ENCODE measurements around the gene FASTKD1.

FASTKD1 gene

DNA sequence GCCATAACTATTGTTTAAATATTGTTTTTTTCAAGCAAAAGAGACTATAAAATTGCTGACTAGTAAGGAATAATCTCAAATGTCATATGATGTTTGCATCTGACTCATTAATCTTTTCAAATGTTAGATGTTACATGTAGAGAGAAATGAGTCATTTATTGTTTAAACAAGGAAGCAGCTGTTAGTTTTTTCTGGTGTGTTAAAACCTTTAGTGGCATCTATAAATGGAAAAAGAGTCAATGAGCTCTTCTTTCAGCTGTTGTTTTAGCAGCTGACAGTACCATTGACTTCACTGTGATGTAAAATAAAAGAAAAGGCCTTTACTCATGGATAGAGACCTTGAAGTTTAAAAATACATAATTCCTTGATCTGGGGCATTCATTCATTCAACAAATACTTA is 66.0 kb downstream of the FASTKD1 start:
- TF ChIP-seq TOX (CRISPR knock-in tag; IDR thresholded peaks at IDR 0.05; ENCODE audit: borderline replicate concordance) (no peak), RARB (CRISPR knock-in tag; IDR thresholded peaks at IDR 0.05) (no peak), ZNF70 (CRISPR knock-in tag; IDR thresholded peaks at IDR 0.05) (no peak), TCF4 (CRISPR knock-in tag; IDR thresholded peaks at IDR 0.05; ENCODE audit: borderline replicate concordance) (no peak), SNAI2 (CRISPR knock-in tag; IDR thresholded peaks at IDR 0.05) (no peak)
- no peak for ATAC-seq

DNA sequence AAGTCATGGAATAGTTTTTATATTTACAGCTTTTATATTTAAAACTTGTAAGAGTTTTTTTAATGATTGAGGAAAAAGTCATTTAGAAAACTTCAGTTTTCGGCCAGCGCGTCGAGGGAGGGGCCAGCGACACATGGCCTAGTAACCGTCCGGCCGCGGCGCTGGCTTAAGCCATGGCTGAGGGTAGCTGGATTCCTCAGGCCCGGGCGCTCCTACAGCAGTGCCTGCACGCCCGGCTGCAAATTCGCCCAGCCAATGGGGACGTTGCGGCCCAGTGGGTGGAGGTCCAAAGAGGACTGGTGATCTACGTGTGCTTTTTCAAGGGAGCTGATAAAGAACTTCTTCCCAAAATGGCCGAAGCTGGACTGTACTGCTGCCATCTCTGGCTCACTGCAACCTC is 69.0 kb downstream of the FASTKD1 start:
- TF ChIP-seq ZNF70 (CRISPR knock-in tag; IDR thresholded peaks at IDR 0.05) (no peak), ZNF8 (CRISPR knock-in tag; IDR thresholded peaks at IDR 0.05) (no peak), TCF4 (CRISPR knock-in tag; IDR thresholded peaks at IDR 0.05; ENCODE audit: borderline replicate concordance) (no peak), ZFP3 (CRISPR knock-in tag; IDR thresholded peaks at IDR 0.05) (no peak), GLIS3 (CRISPR knock-in tag; IDR thresholded peaks at IDR 0.05) (no peak), CSDC2 (CRISPR knock-in tag; IDR thresholded peaks at IDR 0.05) (no peak), ESRRG (CRISPR knock-in tag; IDR thresholded peaks at IDR 0.05) (no peak), BACH2 (CRISPR knock-in tag; IDR thresholded peaks at IDR 0.05; ENCODE audit: borderline replicate concordance) (no peak)
- TF ChIP-seq, protein P1, sequence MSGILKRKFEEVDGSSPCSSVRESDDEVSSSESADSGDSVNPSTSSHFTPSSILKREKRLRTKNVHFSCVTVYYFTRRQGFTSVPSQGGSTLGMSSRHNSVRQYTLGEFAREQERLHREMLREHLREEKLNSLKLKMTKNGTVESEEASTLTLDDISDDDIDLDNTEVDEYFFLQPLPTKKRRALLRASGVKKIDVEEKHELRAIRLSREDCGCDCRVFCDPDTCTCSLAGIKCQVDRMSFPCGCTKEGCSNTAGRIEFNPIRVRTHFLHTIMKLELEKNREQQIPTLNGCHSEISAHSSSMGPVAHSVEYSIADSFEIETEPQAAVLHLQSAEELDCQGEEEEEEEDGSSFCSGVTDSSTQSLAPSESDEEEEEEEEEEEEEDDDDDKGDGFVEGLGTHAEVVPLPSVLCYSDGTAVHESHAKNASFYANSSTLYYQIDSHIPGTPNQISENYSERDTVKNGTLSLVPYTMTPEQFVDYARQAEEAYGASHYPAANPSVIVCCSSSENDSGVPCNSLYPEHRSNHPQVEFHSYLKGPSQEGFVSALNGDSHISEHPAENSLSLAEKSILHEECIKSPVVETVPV (CRISPR knock-in tag; IDR thresholded peaks at IDR 0.05) = no peak
- TF ChIP-seq, protein P2, sequence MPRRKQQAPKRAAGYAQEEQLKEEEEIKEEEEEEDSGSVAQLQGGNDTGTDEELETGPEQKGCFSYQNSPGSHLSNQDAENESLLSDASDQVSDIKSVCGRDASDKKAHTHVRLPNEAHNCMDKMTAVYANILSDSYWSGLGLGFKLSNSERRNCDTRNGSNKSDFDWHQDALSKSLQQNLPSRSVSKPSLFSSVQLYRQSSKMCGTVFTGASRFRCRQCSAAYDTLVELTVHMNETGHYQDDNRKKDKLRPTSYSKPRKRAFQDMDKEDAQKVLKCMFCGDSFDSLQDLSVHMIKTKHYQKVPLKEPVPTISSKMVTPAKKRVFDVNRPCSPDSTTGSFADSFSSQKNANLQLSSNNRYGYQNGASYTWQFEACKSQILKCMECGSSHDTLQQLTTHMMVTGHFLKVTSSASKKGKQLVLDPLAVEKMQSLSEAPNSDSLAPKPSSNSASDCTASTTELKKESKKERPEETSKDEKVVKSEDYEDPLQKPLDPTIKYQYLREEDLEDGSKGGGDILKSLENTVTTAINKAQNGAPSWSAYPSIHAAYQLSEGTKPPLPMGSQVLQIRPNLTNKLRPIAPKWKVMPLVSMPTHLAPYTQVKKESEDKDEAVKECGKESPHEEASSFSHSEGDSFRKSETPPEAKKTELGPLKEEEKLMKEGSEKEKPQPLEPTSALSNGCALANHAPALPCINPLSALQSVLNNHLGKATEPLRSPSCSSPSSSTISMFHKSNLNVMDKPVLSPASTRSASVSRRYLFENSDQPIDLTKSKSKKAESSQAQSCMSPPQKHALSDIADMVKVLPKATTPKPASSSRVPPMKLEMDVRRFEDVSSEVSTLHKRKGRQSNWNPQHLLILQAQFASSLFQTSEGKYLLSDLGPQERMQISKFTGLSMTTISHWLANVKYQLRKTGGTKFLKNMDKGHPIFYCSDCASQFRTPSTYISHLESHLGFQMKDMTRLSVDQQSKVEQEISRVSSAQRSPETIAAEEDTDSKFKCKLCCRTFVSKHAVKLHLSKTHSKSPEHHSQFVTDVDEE (CRISPR knock-in tag; IDR thresholded peaks at IDR 0.05) = no peak
- TF ChIP-seq, protein P3, sequence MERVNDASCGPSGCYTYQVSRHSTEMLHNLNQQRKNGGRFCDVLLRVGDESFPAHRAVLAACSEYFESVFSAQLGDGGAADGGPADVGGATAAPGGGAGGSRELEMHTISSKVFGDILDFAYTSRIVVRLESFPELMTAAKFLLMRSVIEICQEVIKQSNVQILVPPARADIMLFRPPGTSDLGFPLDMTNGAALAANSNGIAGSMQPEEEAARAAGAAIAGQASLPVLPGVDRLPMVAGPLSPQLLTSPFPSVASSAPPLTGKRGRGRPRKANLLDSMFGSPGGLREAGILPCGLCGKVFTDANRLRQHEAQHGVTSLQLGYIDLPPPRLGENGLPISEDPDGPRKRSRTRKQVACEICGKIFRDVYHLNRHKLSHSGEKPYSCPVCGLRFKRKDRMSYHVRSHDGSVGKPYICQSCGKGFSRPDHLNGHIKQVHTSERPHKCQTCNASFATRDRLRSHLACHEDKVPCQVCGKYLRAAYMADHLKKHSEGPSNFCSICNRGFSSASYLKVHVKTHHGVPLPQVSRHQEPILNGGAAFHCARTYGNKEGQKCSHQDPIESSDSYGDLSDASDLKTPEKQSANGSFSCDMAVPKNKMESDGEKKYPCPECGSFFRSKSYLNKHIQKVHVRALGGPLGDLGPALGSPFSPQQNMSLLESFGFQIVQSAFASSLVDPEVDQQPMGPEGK (CRISPR knock-in tag; IDR thresholded peaks at IDR 0.05; ENCODE audit: borderline replicate concordance) = no peak
- TF ChIP-seq, protein P4, sequence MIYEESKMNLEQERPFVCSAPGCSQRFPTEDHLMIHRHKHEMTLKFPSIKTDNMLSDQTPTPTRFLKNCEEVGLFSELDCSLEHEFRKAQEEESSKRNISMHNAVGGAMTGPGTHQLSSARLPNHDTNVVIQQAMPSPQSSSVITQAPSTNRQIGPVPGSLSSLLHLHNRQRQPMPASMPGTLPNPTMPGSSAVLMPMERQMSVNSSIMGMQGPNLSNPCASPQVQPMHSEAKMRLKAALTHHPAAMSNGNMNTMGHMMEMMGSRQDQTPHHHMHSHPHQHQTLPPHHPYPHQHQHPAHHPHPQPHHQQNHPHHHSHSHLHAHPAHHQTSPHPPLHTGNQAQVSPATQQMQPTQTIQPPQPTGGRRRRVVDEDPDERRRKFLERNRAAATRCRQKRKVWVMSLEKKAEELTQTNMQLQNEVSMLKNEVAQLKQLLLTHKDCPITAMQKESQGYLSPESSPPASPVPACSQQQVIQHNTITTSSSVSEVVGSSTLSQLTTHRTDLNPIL (CRISPR knock-in tag; IDR thresholded peaks at IDR 0.05; ENCODE audit: low read depth) = no peak
- no peak for ATAC-seq

DNA sequence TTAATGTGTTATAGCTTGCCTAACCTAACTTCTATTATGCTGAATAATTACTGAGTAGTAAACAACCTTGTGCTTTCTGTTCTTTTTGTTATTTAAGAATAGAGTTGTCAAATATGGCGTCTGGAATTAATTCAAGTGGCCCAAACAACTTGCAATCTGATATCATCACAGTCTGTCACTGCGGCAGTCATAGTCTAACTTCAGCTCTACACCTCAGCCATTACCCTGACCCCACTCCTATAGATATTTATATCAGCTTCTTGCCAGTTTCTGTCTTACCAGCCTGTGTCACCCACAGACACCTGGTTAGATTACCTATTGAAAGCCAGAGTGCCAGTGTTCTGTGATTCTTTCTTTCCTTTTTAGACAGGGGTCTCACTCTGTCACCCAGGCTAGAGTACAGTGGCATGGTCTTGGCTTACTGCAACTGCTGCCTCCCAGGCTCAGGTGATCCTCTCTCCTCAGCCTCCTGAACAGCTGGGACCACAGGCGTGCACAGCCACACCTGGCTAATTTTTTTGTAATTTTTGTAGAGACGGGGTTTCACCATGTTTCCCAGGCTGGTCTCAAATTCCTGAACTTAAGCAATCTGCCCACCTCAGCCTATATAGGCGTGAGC is 78.2 kb downstream of the FASTKD1 start:
- no peak for TF ChIP-seq ZC3H10 (CRISPR knock-in tag; IDR thresholded peaks at IDR 0.05)
- no peak for TF ChIP-seq ZFP3 (CRISPR knock-in tag; IDR thresholded peaks at IDR 0.05)
- TF ChIP-seq BACH2 (CRISPR knock-in tag; IDR thresholded peaks at IDR 0.05; ENCODE audit: borderline replicate concordance) = no peak
- TF ChIP-seq CSDC2 (CRISPR knock-in tag; IDR thresholded peaks at IDR 0.05) = no peak
- no peak for TF ChIP-seq SNAI2 (CRISPR knock-in tag; IDR thresholded peaks at IDR 0.05)
- no peak for TF ChIP-seq GLIS3 (CRISPR knock-in tag; IDR thresholded peaks at IDR 0.05)
- TF ChIP-seq ZFP30 (CRISPR knock-in tag; IDR thresholded peaks at IDR 0.05) = no peak
- no peak for TF ChIP-seq PPARA (CRISPR knock-in tag; IDR thresholded peaks at IDR 0.05; ENCODE audit: borderline replicate concordance)
- no peak for ATAC-seq

DNA sequence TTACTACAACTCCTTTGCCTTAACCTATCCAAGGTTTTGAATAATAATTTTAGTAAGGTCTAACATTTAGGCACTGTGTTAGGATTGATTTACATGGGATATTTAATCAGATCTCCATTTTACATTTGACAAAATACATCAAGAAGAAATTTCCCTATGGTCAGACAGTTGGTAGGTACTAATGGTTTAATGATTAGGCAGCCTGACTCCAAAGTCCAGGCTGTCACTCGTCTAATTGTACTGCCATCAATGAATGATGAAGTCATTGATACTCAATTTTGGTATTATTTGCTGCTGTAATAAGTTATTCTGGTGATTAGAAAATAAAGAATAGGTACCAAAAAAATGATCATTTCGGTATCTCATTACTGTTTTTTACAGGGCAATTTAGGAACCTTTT is 80.3 kb downstream of the FASTKD1 start:
- no peak for ATAC-seq
- TF ChIP-seq ZNF70 (CRISPR knock-in tag; IDR thresholded peaks at IDR 0.05) = no peak
- no peak for TF ChIP-seq ZC3H10 (CRISPR knock-in tag; IDR thresholded peaks at IDR 0.05)
- no peak for TF ChIP-seq ZNF8 (CRISPR knock-in tag; IDR thresholded peaks at IDR 0.05)
- TF ChIP-seq GLIS3 (CRISPR knock-in tag; IDR thresholded peaks at IDR 0.05) = no peak
- no peak for TF ChIP-seq ESRRG (CRISPR knock-in tag; IDR thresholded peaks at IDR 0.05)
- TF ChIP-seq, protein P5, sequence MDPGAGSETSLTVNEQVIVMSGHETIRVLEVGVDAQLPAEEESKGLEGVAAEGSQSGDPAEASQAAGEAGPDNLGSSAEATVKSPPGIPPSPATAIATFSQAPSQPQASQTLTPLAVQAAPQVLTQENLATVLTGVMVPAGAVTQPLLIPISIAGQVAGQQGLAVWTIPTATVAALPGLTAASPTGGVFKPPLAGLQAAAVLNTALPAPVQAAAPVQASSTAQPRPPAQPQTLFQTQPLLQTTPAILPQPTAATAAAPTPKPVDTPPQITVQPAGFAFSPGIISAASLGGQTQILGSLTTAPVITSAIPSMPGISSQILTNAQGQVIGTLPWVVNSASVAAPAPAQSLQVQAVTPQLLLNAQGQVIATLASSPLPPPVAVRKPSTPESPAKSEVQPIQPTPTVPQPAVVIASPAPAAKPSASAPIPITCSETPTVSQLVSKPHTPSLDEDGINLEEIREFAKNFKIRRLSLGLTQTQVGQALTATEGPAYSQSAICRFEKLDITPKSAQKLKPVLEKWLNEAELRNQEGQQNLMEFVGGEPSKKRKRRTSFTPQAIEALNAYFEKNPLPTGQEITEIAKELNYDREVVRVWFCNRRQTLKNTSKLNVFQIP (CRISPR knock-in tag; IDR thresholded peaks at IDR 0.05; ENCODE audit: borderline replicate concordance, low read depth) = no peak
- TF ChIP-seq CSDC2 (CRISPR knock-in tag; IDR thresholded peaks at IDR 0.05) = no peak
- TF ChIP-seq, protein P2 (CRISPR knock-in tag; IDR thresholded peaks at IDR 0.05) = no peak
- no peak for TF ChIP-seq ZNF565 (CRISPR knock-in tag; conservative IDR thresholded peaks at IDR 0.05; ENCODE audit: low read depth)
- TF ChIP-seq BACH2 (CRISPR knock-in tag; IDR thresholded peaks at IDR 0.05; ENCODE audit: borderline replicate concordance) = no peak
- TF ChIP-seq, protein P1 (CRISPR knock-in tag; IDR thresholded peaks at IDR 0.05) = no peak
- TF ChIP-seq ZFP3 (CRISPR knock-in tag; IDR thresholded peaks at IDR 0.05) = no peak
- no peak for TF ChIP-seq PPARA (CRISPR knock-in tag; IDR thresholded peaks at IDR 0.05; ENCODE audit: borderline replicate concordance)
- TF ChIP-seq RARB (CRISPR knock-in tag; IDR thresholded peaks at IDR 0.05) = no peak
